A673 (cell line): ENCODE results near the gene SPRR1A.

ENCODE experiments used
- EZH2 ChIP-seq: fragments of 200-600 bp; sonication (generic); IDR thresholded peaks from 2 replicates; pipeline ENCODE4 v1.6.1; 2017; ENCODE audit warnings: borderline replicate concordance, low read depth, mild to moderate bottlenecking, mixed read lengths, antibody characterized with exemption, low read length; ENCODE audit not compliant: poor library complexity, severe bottlenecking
- TF ChIP-seq, protein P1 (sequence below): fragments of 300-800, 200-600 bp; sonication (generic); conservative IDR thresholded peaks from 2 replicates; pipeline ENCODE4 v1.5.1; 2017; ENCODE audit warnings: low read depth, mild to moderate bottlenecking, antibody characterized with exemption, low read length, moderate library complexity, mixed read lengths

DNA sequence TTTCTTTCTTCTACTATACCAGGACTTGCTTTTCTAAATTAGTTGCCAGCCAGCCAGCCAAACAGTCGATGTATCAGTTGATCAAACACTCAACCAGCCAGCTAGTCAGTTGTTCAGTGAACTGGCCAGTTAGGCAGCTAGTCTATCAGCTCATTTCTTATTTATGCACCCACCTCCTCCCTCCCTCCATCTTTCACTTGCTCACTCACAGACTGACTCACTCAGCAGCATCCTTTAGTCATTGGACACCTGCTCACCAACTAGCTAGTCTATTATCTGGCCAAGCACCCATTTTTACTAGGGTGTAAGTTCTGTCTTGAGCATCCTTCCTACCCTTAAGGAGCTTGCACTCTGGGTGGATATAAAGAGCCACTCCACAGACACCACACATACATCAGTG, 19.3 kb upstream of the SPRR1A start:
- TF ChIP-seq, protein P1, sequence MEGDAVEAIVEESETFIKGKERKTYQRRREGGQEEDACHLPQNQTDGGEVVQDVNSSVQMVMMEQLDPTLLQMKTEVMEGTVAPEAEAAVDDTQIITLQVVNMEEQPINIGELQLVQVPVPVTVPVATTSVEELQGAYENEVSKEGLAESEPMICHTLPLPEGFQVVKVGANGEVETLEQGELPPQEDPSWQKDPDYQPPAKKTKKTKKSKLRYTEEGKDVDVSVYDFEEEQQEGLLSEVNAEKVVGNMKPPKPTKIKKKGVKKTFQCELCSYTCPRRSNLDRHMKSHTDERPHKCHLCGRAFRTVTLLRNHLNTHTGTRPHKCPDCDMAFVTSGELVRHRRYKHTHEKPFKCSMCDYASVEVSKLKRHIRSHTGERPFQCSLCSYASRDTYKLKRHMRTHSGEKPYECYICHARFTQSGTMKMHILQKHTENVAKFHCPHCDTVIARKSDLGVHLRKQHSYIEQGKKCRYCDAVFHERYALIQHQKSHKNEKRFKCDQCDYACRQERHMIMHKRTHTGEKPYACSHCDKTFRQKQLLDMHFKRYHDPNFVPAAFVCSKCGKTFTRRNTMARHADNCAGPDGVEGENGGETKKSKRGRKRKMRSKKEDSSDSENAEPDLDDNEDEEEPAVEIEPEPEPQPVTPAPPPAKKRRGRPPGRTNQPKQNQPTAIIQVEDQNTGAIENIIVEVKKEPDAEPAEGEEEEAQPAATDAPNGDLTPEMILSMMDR, result no peak
- no peak for TF ChIP-seq EZH2
